ENCODE measurements around the gene SVIL. TPM values are rescaled to one million over a fixed set of nuclear protein-coding genes. Genes with fewer than 3 reads are reported as not detected.
A peak's percentile ranks its signal among the peaks of the same experiment; 100 is the strongest.

The SVIL gene
- total RNA-seq, 1 donor from 2014 or later = 72.1 TPM

DNA sequence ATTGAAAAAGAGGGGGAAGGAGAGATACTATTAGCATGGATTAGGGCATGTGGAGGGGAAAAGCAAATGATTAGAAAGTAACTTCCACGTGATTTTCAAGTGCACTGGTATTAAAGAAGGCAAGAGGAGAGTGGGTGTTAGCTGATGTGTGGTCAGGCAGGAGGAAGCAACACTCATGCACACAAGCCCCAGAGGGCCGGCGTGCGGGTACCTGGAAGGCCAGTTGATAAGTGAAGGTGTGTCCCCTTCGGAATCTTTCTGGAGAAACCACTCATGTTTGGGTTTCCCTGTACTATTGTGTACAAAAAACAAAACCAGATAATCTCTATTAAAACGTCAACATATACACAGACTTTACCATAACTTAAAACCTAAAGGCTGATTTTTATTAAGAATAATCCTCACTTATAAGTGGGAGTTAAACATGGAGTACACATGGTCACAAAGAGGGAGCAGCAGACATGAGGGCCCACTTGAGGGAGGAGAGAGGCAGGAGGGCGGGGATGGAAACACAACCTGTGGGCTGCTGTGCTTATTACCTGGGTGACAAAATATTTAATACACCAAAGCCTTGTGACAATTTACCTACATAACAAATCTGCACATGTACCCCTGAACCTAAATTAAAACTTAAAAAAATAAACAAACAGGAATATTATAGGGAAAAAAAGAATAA lies 98.9 kb downstream of the SVIL start:
- TF ChIP-seq, protein P1, sequence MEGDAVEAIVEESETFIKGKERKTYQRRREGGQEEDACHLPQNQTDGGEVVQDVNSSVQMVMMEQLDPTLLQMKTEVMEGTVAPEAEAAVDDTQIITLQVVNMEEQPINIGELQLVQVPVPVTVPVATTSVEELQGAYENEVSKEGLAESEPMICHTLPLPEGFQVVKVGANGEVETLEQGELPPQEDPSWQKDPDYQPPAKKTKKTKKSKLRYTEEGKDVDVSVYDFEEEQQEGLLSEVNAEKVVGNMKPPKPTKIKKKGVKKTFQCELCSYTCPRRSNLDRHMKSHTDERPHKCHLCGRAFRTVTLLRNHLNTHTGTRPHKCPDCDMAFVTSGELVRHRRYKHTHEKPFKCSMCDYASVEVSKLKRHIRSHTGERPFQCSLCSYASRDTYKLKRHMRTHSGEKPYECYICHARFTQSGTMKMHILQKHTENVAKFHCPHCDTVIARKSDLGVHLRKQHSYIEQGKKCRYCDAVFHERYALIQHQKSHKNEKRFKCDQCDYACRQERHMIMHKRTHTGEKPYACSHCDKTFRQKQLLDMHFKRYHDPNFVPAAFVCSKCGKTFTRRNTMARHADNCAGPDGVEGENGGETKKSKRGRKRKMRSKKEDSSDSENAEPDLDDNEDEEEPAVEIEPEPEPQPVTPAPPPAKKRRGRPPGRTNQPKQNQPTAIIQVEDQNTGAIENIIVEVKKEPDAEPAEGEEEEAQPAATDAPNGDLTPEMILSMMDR (IDR thresholded peaks at IDR 0.05; ENCODE audit: insufficient read depth, low read length, poor library complexity, severe bottlenecking) = no peak
- no peak overlapping the region for H3K4me3 ChIP-seq (ENCODE audit: low read depth, low read length)
- H3K36me3 ChIP-seq (ENCODE audit: control insufficient read depth, insufficient read depth, low read length) = peaks cover 1% of the 10 kb centered on the region
- H3K27me3 ChIP-seq (ENCODE audit: control insufficient read depth, insufficient read depth, low read length) = no peaks in the 10 kb centered on the region
- DNase-seq (ENCODE audit: low read depth) = no peak

DNA sequence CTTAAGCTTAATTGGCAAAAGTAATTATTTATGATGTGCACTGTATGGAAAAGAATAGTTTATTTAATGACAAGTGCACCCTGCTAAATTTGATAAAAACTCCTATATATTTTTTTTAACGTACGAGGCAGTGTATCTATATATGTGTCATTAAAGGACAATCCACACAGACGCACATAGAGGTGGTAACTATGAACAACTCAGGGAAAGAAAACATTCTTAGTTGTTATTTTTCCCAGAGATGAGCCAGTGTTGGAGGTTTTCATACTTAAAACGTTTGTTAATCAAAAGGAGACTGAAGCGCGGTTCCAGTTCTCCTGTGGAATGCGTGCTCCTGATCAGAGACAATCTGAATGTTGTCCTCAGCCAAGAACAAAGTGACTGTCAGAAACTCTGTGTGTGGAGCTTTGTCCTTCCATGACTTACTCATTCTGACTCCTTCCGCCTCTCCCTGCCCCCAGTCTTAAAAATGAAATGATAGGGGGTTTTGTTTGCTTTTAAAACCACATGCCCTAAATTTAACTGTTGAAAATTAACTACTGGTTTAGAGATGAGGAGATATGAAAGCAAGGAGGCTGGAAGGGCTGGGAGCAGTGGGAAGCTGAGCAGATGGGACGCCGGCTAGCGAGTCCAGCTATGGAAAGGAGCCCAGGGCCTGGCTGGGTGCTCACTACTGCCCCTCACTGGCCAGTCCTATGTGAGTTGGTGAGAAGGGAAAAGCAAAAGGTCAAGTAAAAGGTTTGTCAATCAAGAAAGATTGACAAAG lies 99.6 kb downstream of the SVIL start:
- Histone ChIP-seq H3K27me3 (ENCODE audit: control insufficient read depth, insufficient read depth, low read length) (no peaks in the 10 kb centered on the region), H3K4me3 (ENCODE audit: low read depth, low read length) (no peak overlapping the region), H3K36me3 (ENCODE audit: control insufficient read depth, insufficient read depth, low read length) (peaks cover 1% of the 10 kb centered on the region)
- peak; percentile 89 for DNase-seq (ENCODE audit: low read depth)
- TF ChIP-seq, protein P1 (IDR thresholded peaks at IDR 0.05; ENCODE audit: insufficient read depth, low read length, poor library complexity, severe bottlenecking) = peak; percentile 96

DNA sequence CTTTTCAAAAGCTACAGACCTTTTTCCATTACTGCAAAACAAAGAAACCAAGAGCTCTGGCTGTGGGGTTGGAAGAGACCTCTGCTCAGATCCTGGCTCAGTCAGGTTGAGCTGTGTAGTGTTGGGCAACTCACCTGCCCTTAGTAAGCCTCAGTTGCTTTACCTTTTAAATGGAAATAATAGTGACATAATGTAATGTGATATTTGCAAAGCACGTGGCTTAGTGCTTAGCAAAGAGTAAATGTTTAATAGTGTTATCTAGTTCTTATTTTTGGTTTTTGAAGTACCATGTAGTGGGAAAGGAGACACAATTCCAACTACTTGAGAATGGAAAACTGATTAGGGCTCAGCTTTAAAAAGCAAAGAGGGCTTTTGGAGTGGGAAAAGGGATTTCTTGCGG lies 100.2 kb downstream of the SVIL start:
- TF ChIP-seq, protein P1 (IDR thresholded peaks at IDR 0.05; ENCODE audit: insufficient read depth, low read length, poor library complexity, severe bottlenecking) = no peak
- no peak for DNase-seq (ENCODE audit: low read depth)
- no peaks in the 10 kb centered on the region for H3K27me3 ChIP-seq (ENCODE audit: control insufficient read depth, insufficient read depth, low read length)
- no peak overlapping the region for H3K4me3 ChIP-seq (ENCODE audit: low read depth, low read length)
- peaks cover 1% of the 10 kb centered on the region for H3K36me3 ChIP-seq (ENCODE audit: control insufficient read depth, insufficient read depth, low read length)

DNA sequence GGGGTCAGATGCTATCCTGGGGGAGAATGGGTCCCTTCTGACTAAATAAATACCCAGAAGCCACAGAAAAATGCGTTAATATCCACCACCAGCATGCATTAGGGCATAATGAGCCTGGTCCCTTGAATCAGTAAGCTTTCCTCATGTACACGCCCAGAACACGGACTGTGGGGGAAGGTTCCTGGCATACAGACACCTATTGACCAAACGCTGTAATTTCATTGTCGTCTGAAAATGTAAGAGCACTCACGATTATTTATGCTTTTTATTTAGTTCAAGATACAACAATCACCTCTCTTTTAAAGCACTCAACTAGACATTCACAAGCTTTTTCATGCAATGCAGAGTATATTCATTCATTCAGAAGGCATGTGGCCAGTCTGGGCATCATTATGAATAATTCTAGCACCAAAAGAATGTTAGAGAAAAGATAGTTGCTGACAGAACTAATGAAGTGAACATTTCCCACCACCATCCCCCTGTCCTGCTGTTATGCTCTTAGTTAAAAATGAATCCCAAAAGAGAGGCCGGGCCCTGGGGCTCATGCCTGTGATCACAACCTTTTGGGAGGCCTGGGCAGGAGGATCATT lies 101.0 kb downstream of the SVIL start:
- Histone ChIP-seq H3K27me3 (ENCODE audit: control insufficient read depth, insufficient read depth, low read length) (no peaks in the 10 kb centered on the region), H3K4me3 (ENCODE audit: low read depth, low read length) (no peak overlapping the region), H3K36me3 (ENCODE audit: control insufficient read depth, insufficient read depth, low read length) (peaks cover 1% of the 10 kb centered on the region)
- TF ChIP-seq, protein P1 (IDR thresholded peaks at IDR 0.05; ENCODE audit: insufficient read depth, low read length, poor library complexity, severe bottlenecking) = peak; percentile 9
- no peak for DNase-seq (ENCODE audit: low read depth)

DNA sequence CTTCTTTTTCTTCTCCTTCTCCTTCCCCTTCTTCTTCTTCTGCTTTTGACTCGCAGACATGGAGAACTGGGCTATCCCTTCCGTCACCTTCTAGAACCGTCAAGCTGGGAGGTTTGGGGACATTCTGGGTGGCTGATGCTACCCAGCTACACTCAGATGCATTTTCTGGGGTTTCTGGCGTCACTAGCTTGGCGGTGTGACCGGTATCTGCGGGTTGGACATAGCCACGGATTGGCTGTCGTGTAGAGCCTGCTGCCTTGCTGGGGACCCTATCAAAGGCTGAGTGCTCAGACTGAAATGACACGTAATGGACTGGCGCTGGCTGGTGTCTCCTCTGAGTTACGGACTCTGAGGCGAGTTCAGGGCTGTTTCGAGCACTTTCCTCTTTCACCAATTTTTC lies 101.7 kb downstream of the SVIL start:
- Histone ChIP-seq H3K36me3 (ENCODE audit: control insufficient read depth, insufficient read depth, low read length) (peaks cover 1% of the 10 kb centered on the region), H3K27me3 (ENCODE audit: control insufficient read depth, insufficient read depth, low read length) (no peaks in the 10 kb centered on the region), H3K4me3 (ENCODE audit: low read depth, low read length) (no peak overlapping the region)
- TF ChIP-seq, protein P1 (IDR thresholded peaks at IDR 0.05; ENCODE audit: insufficient read depth, low read length, poor library complexity, severe bottlenecking) = no peak
- DNase-seq (ENCODE audit: low read depth) = no peak
